ENCODE data around the gene NPFF. TPM values are rescaled to one million over a fixed set of nuclear protein-coding genes. Genes with fewer than 3 reads are reported as not detected.
A peak's percentile ranks its signal among the peaks of the same experiment; 100 is the strongest.

The NPFF gene
- total and polyA plus RNA-seq, 10 of the 15 experiments (the other 5 are each of a cell fraction or from before 2014, with no cell fraction given) = 0.21 to 0.69 (median 0.23) TPM; not detected in 7

GRCh38 chr12:53463802-53464560 lies 43.3 kb downstream of the NPFF start:
- CTCF ChIA-PET = interaction anchor here (2.3 kb wide), 1 partner anchor 13 kb away, joined by 8 read pairs; no protein-coding TSS in a partner anchor
- BruUV-seq (replicated peaks) = no TSS peak
- Histone ChIP-seq H3K9ac (ENCODE audit: control insufficient read depth, insufficient read depth, low read length) (no peak overlapping the region), H3K4me2 (ENCODE audit: control insufficient read depth, insufficient read depth) (no peak overlapping the region), H2AFZ (ENCODE audit: control insufficient read depth, low read depth, low read length) (no peak overlapping the region), H3K27me3 (replicated peaks in 1 of 2; ENCODE audit: control insufficient read depth in 2 of 2, insufficient read depth in 2 of 2, low read length in 1 of 2) (no peaks in the 10 kb centered on the region), H3K36me3 (ENCODE audit: control insufficient read depth in 2 of 2, insufficient read depth in 2 of 2, low read length in 1 of 2) (peaks cover 39 to 80% of the 10 kb centered on the region in 2 experiments), H3K9me3 (replicated peaks; ENCODE audit: control insufficient read depth, insufficient read depth, low read length) (no peaks in the 10 kb centered on the region), H3K4me1 (ENCODE audit: control insufficient read depth, insufficient read depth, low read length) (peaks cover 4% of the 10 kb centered on the region), H3K27ac (ENCODE audit: control insufficient read depth, insufficient read depth) (no peak overlapping the region), H4K20me1 (ENCODE audit: control insufficient read depth, insufficient read depth) (peaks cover 17% of the 10 kb centered on the region), H3K79me2 (ENCODE audit: control insufficient read depth, insufficient read depth, low read length) (peaks cover 35% of the 10 kb centered on the region), H3K4me3 (no peak overlapping the region)
- TF ChIP-seq SMAD5 (IDR thresholded peaks at IDR 0.05; ENCODE audit: low read depth) = no peak
- TF ChIP-seq KLF5 (IDR thresholded peaks at IDR 0.05; ENCODE audit: partially characterized antibody) = no peak
- TF ChIP-seq POLR2AphosphoS2 (IDR thresholded peaks at IDR 0.05; ENCODE audit: low read depth, low read length) = no peak
- TF ChIP-seq FOXK2 (IDR thresholded peaks at IDR 0.05) = no peak
- no peak for TF ChIP-seq KDM1A (IDR thresholded peaks at IDR 0.05; ENCODE audit: borderline replicate concordance)
- no peak for TF ChIP-seq ZNF622 (IDR thresholded peaks at IDR 0.05)
- no peak for TF ChIP-seq TAF1 (IDR thresholded peaks at IDR 0.05; ENCODE audit: borderline replicate concordance, low read depth, low read length)
- TF ChIP-seq RUNX3 (IDR thresholded peaks at IDR 0.05; ENCODE audit: low read length) = no peak
- TF ChIP-seq MXI1 (IDR thresholded peaks at IDR 0.05; ENCODE audit: low read depth, low read length) = no peak
- no peak for TF ChIP-seq MTA2 (IDR thresholded peaks at IDR 0.05; ENCODE audit: low read depth)
- no peak for TF ChIP-seq KAT2A (conservative IDR thresholded peaks at IDR 0.05; ENCODE audit: control insufficient read depth, low read depth, low read length)
- no peak for TF ChIP-seq SKIL (IDR thresholded peaks at IDR 0.05; ENCODE audit: low read depth, poor library complexity, severe bottlenecking)
- no peak for TF ChIP-seq PAX5 (IDR thresholded peaks at IDR 0.05; ENCODE audit: borderline replicate concordance, low read depth, low read length)
- WGBS (ENCODE audit: insufficient coverage, insufficient replicate concordance, low lambda C conversion rate, missing lambda C conversion rate) = 20% methylated on average over 5 of the region's 5 CpGs
- in situ Hi-C loops (cut with MboI) (no loop called here), intact Hi-C loops (cut with micrococcal nuclease; ENCODE audit: unreplicated experiment) (no loop called here)
- DNase-seq (ENCODE audit: low read depth, low spot score) = no peak
- RAD21 ChIA-PET (ENCODE audit: unreplicated experiment) = no interaction called here
- FAIRE-seq = no peak
- SMC1A ChIA-PET (ENCODE audit: uncharacterized antibody, unreplicated experiment) = interaction anchor here (1.4 kb wide), 1 partner anchor 15 kb away, joined by 3 read pairs; no protein-coding TSS in a partner anchor
- POLR2A ChIA-PET = interaction anchor here (0.6 kb wide), 4 partner anchors 12 to 18 kb away, joined by 3 read pairs; no protein-coding TSS in a partner anchor
- ATAC-seq = 0 out of 3 replicates have a peak, but pooled peaks have one; percentile 7

Data from GM12878 (cell line).